HL-60/S4 (cell line): Measurements from ENCODE around the gene ACOXL.

Experiments used
- in situ Hi-C: fragments of 300-500 bp; cut with MboI; formaldehyde crosslinking; loops from 2 replicates; pipeline ENCODE4 v1.14.3; 2022; ENCODE audit warnings: low sequenced_read_pairs

ACOXL gene

DNA sequence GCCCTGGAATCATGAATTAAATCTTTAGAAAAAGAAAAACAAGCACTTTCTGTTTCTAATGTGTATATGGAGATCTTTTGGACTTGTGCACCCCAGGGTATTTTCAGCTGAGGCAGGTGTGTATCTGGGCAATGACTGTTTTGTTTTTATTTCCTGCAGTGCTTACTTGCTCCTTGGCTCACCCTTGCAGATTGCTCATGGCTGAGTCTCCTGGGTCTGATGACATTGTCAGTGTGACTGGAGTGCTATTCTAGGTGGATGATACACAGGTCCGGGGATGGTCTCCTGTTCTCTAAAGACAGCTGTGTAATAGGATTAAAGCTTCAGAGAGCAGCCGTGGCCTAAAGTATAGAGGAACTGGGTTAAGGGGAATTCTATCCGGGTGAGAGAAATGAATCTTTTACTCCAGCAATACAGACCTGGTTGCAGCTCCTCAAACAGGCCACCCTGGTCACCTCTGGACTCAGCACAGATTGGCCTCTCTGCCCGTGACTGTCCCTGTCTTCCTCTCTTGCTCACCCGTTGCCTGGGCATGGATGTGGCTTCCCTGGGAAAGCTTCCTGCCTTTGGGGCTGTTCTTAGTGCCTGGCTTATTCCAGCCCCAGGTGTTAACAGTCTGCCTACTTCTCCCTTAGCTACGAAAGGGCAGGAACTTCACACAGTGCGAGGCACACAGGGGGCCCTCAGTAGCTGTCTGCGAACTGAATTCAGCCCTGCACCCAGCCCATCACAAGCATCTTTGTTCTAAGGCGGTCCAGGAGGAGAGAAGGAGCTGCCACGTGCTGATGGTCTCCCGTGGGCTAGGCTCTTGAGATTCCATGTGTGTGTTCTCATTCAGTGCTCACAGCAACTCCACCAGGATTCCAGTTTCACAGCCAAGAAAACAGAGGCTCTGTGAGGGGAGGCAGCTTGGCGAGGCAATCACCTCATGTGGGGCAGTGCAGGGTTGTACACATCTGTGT is 84.3 kb downstream of the ACOXL start:
- in situ Hi-C loops = loop anchor here (10.0 to 25.0 kb wide), 2 partner anchors 298 to 896 kb away; no protein-coding TSS in a partner anchor

DNA sequence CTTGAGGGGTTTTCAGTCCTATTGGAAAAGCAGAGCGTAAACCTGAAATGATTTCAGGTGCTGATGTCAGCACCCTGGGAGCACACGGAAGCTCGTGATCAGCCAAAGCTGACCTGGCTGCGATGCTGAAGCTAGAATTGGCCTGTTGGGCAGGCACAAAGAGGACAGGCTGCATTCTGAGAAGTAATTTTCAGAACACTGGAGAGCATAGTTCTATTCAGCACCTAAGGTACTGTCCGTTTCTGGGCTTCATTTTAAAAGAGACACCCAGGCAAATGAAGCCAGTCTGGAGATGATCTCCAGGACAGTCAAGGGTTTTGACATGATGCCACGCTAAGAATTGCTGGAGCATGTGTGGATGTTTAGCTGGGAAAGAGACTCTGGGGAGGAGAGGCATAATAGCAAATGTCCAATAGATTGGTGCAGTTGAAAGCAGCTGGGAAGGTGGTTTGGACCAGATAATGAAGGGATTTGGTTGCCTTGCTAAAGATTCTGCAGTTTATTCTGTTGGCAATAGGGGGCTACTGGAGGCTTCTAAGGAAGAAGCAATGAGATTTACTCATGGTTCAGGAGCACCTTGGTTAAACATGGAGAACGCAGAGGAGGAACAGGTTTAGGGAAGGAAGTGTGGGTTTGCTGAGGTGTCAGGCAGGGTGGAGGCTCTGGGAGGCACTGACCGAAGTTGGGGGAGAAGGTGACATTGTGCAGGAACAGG is 86.6 kb downstream of the ACOXL start:
- in situ Hi-C loops = loop anchor here (10.0 to 25.0 kb wide), 2 partner anchors 296 to 893 kb away; no protein-coding TSS in a partner anchor

DNA sequence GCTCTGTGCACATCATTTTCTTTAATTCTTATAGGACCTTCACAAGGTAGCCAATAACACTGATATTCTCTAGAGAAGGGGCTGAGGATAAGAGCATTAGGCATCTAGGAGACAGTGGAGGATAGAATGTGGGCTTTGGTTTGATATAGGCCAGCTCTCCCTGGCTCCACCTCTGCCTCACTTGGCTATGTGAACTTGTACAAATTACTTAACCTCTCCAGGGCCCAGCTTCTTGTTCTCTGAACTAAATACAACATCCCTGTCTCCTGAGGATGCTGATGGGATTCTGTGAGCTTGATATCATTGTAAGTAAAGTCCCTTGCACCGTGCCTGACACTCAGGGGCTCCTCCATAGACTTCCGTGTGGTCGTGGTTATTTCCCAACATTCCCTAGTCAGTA is 87.3 kb downstream of the ACOXL start:
- in situ Hi-C loops = loop anchor here (10.0 to 25.0 kb wide), 2 partner anchors 295 to 893 kb away; no protein-coding TSS in a partner anchor

DNA sequence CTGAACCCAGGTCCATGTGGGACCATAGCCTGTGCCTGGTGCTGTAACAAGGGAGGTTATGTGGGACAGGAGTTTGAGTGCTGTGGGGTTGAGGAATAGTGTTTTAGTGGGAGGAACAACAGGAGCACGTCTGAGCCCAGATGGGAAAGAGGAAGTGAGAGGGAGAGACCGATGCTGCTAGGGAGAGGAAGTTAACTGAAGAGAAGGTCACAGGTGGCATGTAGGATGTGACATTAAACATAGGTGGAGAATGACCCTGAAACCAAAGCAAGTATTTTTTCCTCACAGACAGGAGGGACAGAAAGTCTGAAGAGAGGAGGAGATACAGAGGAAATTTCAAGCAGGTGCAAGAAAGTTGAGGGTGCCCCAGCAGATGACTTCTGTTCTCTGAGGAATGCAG is 87.8 kb downstream of the ACOXL start:
- in situ Hi-C loops = loop anchor here (25.0 kb wide), 1 partner anchor 892 kb away; no protein-coding TSS in a partner anchor

DNA sequence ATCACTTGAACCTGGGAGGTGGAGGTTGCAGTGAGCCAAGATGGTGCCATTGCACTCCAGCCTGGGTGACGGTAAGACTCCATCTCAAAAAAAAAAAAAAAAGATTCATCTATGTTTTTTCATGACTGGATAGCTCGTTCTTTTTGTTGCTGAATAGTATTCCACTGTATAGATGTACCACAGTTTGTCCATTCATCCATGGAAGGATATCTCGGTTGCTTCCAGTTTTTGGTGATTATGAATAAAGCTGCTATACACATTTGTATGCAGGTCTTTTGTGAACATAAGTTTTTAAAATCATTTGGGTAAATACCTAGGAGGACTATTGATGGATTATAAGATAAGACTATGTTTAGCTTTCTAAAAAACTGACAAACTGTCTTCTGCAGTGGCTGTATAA is 90.8 kb downstream of the ACOXL start:
- in situ Hi-C loops = loop anchor here (25.0 kb wide), 1 partner anchor 889 kb away; no protein-coding TSS in a partner anchor

DNA sequence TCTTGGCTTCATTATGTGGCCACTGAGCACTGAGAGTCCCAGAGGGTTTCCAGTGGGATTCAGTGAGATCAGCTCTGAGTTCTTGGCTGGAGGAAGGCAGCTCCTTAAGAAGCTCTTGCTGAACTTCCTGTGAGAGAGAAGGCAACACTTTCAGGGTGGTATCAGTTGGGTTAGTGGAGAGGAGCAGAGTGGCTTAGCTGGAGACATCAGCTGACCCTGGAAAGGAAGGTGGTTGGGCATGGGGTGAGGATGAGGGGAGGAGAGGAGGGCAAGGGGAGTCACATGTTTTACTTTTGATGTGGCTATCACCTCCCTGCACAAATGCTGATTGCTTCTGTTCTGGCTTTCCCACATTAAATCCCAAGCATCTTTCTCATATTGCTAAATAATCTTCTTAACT is 95.1 kb downstream of the ACOXL start:
- in situ Hi-C loops = no loop called here

DNA sequence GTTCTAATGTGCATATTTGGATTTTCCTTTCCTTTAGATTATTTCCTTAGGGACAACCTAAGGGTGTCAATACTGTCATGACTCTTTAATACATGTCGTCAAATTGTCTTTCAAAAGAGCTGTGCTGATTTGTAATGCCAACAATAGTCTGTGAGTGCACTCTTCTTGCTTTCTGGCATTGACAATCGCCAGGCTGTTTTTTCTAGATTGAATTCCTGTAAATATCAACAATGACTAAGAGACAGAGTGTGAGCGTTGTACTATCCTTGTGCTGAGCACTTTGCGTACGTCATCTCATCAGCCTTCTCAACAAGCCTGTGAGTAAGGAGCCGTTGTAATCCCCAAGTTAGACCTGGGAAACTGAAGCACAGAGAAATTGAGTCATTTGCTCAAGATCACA is 96.0 kb downstream of the ACOXL start:
- in situ Hi-C loops = no loop called here

DNA sequence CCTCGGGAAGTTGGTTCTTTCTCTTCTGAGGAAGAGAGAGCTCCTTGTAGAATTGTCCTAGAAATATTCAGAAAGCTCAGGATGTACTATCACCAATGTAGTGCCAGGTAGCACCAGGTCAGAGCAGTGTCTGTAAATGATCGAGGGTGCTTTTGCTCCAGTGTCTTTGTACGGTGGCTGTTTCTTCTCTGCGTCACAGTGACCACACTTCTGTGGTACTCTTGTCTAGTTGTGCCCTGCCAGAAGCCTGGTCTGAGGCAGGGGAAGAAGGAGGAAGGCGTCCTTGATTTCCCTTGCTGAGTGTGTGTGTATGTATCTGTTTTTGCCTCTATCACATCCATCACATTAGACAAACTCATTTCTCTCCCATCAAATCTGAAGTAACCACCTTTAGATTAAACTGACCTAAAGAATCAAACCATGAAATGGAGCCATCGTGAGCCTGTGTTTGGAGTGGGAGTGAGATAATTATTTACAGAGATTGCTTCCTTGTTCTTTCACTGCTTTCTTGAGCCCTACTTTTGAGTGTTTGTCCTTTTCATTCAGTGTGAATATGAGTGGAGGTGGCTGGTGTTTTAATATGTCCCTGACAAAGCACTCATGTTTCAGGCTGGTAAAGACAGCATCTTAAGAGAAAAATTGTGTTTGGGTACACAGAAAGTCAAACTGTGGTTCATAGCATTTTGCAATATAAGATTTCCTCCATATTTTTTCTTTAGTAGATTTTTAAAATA is 97.2 kb downstream of the ACOXL start:
- in situ Hi-C loops = no loop called here

DNA sequence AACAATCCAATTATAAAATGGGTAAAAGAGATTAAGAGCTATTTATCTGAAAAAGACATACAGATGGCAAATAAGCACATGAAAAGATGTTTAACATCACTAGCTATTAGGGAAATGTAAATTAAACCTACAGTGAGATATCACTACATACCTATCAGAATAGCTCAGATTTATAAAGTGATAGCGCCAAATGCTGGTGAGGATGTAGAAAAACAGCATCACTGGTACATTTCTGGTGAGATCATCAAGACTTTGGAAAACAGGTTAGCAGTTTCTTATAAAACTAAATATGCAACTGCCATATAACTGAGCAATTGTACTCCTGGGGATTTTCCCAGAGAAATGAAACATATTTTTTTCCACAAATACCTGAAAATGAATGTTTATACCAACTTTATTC is 100.4 kb downstream of the ACOXL start:
- in situ Hi-C loops = no loop called here

DNA sequence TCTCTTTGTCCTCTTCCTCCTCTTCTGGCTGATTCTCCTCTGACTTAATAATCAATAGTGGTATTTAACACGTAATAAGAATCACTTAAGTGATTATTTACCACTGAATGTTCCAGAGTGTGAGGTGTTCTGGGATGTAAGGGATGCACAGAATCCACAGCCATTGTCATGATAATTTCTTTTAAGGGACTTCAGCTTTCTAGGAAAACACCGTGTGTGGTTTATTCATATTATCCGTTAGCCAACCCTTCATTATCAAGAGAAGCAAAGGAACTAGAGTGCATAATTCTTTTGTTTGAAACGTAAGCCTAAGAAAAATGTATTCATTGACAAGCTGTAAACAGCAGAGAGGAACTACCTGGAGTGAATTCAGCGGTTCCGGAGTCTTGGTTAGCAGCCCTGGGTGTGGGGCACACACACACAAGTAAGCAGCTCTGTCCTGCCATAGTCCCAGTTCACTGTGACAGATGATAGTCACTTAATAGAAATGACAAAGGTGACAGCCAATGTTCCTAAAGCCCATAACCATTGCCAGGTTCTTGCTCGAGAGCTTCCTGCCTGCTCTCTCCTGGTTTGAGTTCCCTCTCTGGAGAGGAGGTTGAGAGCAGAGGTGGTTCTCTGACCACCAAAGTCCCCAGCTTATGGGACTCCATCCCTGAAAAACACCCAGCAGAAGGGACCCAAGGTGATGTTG is 101.9 kb downstream of the ACOXL start:
- in situ Hi-C loops = no loop called here

DNA sequence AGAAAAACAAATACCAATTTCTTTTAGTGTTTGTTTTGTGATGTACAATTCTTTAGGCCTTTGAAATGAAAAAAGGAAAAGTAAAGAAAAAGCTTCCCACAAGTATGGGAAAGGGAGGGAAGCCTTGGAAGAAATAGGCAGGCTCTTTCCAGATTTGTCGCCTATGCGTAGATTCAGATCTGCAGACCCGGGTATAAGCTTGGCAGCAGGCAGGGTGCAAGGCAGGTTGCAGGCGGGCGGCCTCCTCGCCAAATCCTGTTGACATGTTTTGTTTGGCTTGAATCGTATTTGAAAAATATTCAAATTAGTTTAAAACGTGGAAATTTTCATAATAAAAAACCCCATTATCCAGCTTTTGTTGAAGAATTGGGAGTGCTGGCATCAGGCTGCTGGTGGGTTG is 104.3 kb downstream of the ACOXL start:
- in situ Hi-C loops = no loop called here

DNA sequence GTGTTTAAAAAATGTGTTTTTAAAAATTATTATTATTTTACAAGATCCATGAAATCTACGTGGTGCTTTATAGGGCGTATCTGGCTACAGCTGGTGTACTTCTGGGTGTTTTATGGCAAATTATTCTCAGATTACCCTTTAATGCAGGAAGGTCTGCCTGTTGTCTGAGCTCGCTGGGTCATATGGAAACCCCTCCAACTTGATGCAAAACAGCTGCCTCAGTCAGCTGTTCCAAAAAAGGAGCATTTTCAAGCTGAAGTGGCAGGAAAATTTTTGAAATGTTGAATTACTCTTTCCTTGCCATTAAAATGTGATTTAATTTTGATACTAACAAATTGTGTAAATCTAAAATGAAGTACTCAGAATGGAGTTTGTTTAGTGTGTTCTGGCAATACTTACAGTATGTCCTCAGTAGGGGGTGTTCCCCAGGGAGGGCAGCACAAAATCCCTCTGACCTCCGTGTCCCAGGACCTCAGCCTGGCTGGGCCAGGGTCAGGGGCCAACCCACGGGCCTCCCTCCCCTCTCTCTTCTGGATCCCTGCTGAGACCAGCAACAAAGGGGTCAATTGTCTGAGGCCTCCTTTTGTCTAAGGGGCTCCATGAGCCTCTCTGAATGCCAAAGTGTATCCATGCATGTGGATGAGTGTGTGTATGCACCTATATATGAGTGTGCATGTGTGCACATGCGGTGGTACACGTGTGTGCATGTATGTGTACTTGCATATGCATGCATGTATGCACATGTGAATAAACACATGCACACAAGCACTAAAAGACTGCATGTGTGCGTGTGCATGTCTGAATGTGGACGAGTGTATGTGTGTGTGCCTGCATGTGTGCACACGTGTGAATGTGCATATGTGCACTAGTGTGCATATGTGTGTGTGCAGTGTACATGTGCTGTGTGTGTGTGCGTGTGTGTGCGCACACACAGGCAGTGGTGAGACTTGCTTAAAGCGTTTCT is 105.4 kb downstream of the ACOXL start:
- in situ Hi-C loops = no loop called here

DNA sequence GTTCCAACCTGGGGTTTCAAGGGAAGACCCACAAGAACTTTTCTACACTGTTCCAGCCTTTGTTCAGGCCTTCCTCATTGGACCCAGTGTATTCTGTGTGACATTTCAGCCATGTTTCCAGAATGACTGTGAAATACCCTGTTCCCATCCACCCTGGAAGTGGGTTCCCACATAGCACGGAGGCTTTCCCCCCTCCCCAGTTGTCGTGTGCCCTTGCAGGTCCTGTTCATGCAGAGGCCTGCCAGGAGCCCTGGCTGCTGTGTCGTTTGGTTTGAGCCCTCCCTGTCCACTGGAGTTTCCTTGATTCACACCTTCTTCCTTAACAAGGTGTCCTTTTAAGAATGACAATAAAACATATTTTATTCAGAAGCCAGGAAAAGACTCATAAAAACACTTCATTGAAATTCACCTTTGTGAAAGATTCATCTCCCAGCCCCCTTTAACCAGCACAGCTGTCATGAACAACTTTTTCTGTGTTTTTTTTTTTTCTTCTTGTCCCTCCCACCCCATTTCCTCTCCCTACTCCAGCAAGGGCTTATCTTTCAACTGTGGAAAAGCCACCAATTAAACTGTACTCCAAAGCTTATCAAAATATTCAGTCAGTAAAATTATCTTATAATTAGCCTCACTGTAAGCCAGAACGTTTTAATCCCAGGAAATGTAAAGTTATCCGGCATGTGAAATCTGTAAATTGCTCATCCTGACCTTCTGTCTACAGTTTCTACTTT is 106.4 kb downstream of the ACOXL start:
- in situ Hi-C loops = no loop called here

DNA sequence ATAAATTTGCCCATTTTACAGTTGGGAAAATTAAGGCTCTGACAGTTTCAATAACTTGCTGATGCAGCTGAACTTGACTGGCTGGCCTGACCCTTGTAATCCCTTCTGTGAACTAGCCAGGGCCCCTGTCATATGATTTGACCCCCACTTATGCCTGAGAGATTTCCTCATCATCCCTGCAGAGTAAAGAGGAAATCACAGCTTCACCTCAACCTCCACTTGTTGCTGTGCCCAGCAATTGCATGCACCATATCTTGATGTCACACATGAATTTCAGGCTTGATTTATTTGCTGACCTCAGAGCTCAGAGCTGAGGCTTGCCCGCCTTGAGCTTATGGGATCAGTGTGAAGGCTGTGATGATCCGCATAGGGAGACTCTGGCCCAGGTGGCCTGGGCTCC is 108.1 kb downstream of the ACOXL start:
- in situ Hi-C loops = no loop called here

DNA sequence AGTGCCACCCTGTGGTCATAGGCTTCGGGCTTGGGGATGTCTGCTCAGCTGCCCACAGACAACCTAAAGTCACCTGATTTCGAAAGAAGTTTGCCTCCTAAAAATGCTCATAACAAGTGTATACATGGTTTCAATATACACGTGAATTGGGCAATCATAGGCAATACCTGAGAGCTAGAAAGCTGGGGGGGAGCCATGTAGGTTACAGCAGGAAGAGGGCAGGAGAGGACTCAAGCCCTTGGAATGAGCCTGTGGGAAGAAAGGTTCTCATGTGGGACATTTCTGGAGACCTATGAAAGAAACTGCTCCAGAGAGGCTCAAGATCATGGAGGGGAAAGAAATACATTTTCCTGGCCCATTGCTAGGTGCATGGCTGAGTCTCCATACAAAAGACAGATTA is 109.7 kb downstream of the ACOXL start:
- in situ Hi-C loops = no loop called here

DNA sequence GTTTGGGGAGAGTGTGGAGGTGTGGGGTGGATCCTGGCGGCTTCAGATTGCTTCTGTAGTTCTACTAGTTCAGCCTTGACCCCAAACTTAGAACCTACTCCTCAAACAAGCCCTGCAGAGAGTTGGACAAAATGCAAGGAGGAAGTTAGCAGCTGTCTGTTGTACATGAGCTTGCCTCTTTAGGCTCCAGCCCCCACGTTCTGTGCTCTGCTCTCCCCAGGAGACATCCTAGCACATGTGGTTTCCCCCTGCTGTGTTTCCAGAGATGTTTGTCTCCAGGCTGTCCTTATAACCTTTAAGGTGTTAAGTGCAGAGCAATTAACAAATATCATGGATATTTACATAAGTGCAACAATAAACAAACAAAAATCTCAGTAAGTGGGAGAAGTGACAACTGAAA is 111.1 kb downstream of the ACOXL start:
- in situ Hi-C loops = no loop called here

DNA sequence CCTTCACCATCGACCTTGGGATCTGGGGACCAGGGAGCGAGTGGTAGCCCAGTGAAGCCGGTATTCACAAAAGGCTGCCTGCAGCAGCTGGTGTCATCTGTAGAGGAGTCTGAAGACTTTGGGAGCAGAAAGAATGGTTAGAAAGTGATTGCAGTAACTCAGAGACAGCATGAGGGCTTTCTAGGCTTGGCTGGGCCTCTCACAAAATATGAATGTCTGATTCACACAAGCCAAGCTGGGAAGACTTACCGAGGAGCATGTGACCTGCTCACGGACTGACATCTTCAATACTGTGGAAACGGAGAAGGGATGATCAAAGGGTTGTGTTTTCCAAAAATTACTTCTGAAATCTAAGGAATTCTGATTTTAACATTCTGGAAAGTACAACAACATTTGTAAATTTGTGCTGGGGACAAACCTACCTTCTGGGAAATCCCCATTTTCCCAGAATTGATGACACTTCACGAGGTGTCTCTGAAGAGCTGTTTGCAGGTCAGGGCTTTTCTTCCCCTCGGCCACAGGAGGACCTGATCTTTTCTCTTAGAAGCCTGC is 111.7 kb downstream of the ACOXL start:
- in situ Hi-C loops = no loop called here

DNA sequence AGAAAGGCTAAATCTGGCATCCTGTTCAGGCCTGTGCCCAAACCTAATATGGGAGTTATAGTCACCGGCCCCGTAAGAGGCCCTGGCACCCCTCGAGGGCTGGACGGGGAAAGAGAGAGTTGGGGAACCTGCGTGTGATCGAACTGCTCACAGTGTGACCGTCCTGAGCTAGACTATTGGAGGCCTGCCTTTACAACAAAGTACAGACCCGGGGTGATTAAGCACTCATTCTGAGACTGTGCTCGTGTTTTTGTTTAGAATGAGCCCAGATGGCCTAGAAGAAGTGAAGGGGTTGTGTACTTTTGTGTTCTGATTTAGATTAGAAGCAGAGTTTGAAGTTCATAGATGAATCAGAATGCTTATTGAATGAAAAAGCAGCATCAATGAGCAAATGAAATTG is 115.3 kb downstream of the ACOXL start:
- in situ Hi-C loops = no loop called here
